ENCODE data around the gene ZNF540.
A peak's percentile ranks its signal among the peaks of the same experiment; 100 is the strongest.

The ZNF540 gene

DNA sequence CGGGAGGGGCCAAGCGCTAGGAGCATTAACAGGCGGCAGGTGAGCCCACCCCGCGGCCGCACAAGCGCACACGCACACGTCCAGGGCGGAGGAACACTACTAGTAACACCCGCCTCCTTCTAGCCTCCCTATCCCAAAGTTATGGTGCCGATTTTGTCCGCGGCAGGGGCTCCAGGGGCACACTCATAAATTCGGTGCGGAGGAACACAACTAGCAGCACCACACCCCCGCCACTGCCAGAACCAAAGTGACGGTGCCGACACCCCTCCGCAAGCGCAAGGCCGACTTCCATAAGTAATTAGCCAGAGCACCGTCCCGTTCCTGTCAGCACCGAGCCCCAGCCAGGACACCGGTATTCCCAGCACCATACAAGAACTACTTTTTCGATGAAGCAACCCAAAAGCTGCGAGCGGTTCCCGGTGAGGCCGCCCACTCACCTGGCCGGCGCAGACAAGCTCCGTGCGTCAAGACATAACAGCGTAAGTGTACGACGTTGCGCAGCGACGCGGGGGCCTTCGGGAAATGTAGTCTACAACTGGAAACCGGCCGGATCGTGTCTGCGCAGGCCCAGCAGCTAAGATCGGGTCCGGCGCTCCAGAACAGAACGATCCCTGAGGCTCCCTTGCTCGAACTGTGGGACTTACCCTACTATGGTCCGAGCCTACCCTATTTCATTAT is at the start of gene ZNF540, which contains the start of gene ZNF571:
Gene ZNF540, plus strand, starts transcription at position 573 of the 678 bp plus-strand sequence. CDS start 3,572 bp downstream, outside the sequence.
Gene ZNF571, minus strand, starts transcription at position 489 of the 678 bp plus-strand sequence. CDS start 8,116 bp downstream, outside the sequence.
- peak within 1 kb of the TSS; percentile 76 for H3K4me3 ChIP-seq
- peak; percentile 83 to 93 for DNase-seq (ENCODE audit: low spot score in 2 of 2)
- in situ Hi-C loops (cut with MboI; ENCODE audit: low sequenced_read_pairs) = no loop called here
- H3K9me3 ChIP-seq = 0 out of 2 replicates have a peak, but pooled peaks cover under 1% of the 10 kb centered on the region
- no peaks in the 10 kb centered on the region for H3K27me3 ChIP-seq (ENCODE audit: low read depth)
- H3K36me3 ChIP-seq (replicated peaks) = no peaks in the 10 kb centered on the region
- no peaks in the 10 kb centered on the region; the same call in 1 of the 2 replicates for H3K4me1 ChIP-seq

DNA sequence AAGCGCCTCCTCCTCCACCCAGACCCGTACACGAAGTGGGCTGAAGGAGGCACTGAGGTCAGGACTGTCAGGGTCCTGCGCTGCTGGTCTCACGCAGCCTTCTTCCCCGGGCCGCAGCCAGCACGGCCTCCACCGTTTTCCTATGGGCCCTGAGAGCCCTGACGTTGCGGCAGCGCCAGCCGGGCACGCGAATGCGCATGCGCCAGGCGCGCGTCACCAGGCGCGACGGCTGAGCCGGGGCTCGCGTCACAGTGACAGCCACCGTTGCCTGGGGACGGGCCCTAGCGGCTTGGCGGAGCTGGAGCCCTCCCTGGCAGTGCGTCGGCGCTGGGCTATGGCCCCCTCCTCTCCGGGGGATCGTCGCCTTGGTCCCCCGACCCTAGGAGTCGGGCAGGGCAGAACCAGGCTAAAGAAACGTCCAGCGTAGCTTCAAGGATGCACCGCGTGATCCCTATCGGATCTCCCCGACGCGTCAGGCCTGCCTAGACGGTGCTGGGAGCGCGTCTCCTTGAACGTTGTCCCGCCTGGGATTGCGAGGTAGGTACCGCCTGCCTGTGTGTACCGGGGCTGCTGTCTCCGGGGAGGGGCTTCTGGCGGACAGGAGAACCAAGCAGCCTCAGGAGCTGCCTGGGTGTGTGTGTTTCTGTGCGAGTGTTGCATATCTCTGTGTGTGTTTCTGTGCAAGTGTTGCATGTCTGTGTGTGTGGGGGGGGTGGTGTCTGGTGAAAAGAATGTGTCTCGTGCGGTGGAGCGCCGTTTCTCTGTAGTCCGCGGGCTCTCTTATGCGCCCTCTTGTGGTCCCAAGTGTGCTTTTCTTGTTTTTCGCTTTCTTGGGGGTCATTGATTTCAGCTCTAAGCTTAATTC is 43.3 kb upstream of the ZNF540 start:
- Histone ChIP-seq H3K27me3 (ENCODE audit: low read depth) (no peaks in the 10 kb centered on the region), H3K4me1 (no peaks in the 10 kb centered on the region), H3K36me3 (replicated peaks) (no peaks in the 10 kb centered on the region), H3K4me3 (no peak overlapping the region), H3K9me3 (no peaks in the 10 kb centered on the region; the same call in 1 of the 2 replicates)
- no peak for DNase-seq (ENCODE audit: low spot score in 2 of 2)
- in situ Hi-C loops (cut with MboI; ENCODE audit: low sequenced_read_pairs) = no loop called here

DNA sequence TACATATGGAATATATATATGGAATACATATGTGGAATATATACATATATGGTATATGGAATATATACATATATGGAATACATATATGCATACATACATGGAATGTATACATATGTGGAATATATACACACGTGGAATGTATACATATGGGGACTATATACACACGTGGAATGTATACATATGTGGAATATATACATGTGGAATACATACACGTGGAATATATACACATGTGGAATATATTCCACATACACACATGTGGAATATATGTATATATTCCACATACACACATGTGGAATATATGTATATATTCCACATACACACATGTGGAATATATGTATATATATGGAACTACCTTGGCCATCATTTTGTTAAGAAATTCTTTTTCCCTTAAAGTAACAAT is 31.2 kb upstream of the ZNF540 start:
- H3K36me3 ChIP-seq (replicated peaks) = no peaks in the 10 kb centered on the region
- in situ Hi-C loops (cut with MboI; ENCODE audit: low sequenced_read_pairs) = no loop called here
- H3K4me1 ChIP-seq = no peaks in the 10 kb centered on the region
- no peaks in the 10 kb centered on the region for H3K27me3 ChIP-seq (ENCODE audit: low read depth)
- peaks cover 22% of the 10 kb centered on the region for H3K9me3 ChIP-seq
- no peak for DNase-seq (ENCODE audit: low spot score in 2 of 2)
- no peak overlapping the region for H3K4me3 ChIP-seq

DNA sequence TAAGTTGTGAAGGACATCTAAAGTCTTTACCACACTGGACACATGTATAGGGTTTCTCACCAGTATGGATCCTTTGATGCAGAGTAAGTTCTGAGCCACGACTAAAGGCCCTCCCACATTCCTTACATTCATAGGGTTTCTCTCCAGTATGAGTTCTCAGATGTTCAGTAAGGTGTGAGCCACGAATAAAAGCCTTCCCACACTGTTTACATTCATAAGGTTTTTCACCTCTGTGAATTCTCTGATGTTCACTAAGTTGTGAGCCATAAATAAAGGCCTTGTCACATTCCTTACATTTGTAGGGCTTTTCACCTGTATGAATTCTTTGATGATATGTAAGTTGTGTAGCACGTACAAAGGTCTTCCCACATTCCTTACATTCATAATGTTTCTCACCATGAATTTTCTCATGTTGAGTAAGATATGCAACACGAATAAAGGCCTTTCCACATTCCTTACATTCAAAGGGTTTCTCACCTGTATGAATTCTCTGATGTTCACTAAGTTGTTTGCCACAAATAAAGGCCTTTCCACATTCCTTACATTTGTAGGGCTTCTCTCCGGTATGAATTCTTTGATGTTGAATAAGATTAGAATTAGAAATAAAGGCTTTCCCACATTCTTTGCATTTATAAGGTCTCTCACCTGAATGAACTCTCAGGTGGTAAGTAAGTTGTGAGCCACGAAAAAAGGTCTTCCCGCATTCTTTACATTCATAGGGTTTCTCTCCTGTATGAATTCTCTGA is 29.9 kb upstream of the ZNF540 start:
- Histone ChIP-seq H3K4me1 (no peaks in the 10 kb centered on the region), H3K27me3 (ENCODE audit: low read depth) (no peaks in the 10 kb centered on the region), H3K36me3 (replicated peaks) (no peaks in the 10 kb centered on the region), H3K9me3 (peaks cover 18% of the 10 kb centered on the region), H3K4me3 (no peak overlapping the region)
- no peak for DNase-seq (ENCODE audit: low spot score in 2 of 2)
- in situ Hi-C loops (cut with MboI; ENCODE audit: low sequenced_read_pairs) = no loop called here

DNA sequence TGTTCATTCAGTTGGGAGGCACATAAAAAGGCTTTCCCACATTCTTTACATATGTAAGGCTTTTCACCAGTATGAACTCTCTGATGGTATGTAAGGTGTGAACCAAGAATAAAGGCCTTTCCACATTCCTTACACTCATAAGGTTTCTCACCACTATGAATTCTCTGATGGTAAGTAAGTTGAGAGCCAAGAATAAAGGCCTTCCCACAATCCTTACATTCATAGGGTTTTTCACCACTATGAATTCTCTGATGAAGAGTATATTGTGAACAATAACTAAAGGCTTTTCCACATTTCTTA is 29.4 kb upstream of the ZNF540 start:
- Histone ChIP-seq H3K4me1 (no peaks in the 10 kb centered on the region), H3K36me3 (replicated peaks) (no peaks in the 10 kb centered on the region), H3K4me3 (no peak overlapping the region), H3K9me3 (peaks cover 20% of the 10 kb centered on the region), H3K27me3 (ENCODE audit: low read depth) (no peaks in the 10 kb centered on the region)
- in situ Hi-C loops (cut with MboI; ENCODE audit: low sequenced_read_pairs) = no loop called here
- no peak for DNase-seq (ENCODE audit: low spot score in 2 of 2)

DNA sequence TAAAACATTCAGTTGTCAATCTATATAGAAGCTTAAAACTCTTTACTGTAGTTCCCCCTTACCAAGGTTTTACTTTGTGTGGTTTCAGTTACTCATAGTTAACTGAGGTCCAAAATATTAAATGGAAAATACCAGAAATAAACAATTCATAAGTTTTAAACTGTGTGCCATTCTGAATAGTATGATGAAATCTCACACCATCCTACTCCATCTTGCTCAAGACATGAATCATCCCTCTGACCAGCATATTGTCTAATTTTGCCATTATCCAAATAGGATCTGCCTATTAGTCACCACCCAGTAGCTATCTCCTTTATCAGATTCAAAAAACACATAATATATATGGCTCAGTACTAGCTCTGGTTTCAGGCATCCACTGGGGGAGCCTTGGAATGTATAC is 22.5 kb upstream of the ZNF540 start:
- H3K9me3 ChIP-seq = peaks cover 6% of the 10 kb centered on the region
- no peak overlapping the region for H3K4me3 ChIP-seq
- H3K36me3 ChIP-seq (replicated peaks) = no peaks in the 10 kb centered on the region
- H3K27me3 ChIP-seq (ENCODE audit: low read depth) = no peaks in the 10 kb centered on the region
- DNase-seq (ENCODE audit: low spot score in 2 of 2) = no peak
- no peaks in the 10 kb centered on the region for H3K4me1 ChIP-seq
- in situ Hi-C loops (cut with MboI; ENCODE audit: low sequenced_read_pairs) = no loop called here

DNA sequence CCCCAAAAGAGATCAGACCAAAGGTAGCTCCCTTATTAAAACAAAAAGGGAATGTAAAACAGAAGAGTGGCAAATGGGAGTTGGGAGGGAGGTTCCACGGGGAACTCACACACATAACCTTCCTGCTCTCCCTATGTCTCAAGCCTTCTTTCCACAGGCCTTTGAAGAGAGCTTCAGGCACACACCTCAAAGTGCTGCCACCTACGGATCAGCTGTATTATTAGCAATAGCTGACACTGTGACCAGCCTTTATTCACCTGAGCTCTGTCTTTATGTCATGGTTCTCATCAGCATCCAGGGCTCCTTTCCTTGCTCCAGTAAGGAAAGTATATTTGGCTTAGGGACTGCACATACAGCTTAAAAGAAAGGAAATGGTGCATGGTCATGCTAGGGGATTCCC is 11.3 kb upstream of the ZNF540 start:
- no peaks in the 10 kb centered on the region for H3K4me1 ChIP-seq
- in situ Hi-C loops (cut with MboI; ENCODE audit: low sequenced_read_pairs) = no loop called here
- H3K4me3 ChIP-seq = no peak overlapping the region
- no peaks in the 10 kb centered on the region for H3K36me3 ChIP-seq (replicated peaks)
- DNase-seq (ENCODE audit: low spot score in 2 of 2) = no peak
- H3K27me3 ChIP-seq (ENCODE audit: low read depth) = no peaks in the 10 kb centered on the region
- peaks cover 8% of the 10 kb centered on the region; the same call in 1 of the 2 replicates for H3K9me3 ChIP-seq

DNA sequence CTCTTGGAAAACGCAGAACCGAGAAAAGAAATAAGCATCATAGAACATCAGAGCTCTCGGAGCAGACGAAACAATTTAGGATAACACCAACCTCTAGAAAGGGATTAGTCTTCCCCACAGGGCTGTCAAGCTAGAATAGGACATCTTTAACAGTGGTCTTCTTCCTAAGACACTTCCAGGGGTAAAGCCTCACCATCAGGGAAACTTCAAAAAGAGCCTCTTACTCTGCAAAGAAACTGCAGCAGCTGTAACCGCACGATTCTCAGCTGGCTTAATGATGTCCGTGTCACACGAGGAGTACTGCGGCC is 726 bp upstream of the ZNF540 start:
- H3K27me3 ChIP-seq (ENCODE audit: low read depth) = no peaks in the 10 kb centered on the region
- 0 out of 2 replicates have a peak, but pooled peaks cover 3% of the 10 kb centered on the region for H3K9me3 ChIP-seq
- peak overlapping the region; percentile 76 for H3K4me3 ChIP-seq
- in situ Hi-C loops (cut with MboI; ENCODE audit: low sequenced_read_pairs) = no loop called here
- no peaks in the 10 kb centered on the region; the same call in 1 of the 2 replicates for H3K4me1 ChIP-seq
- no peaks in the 10 kb centered on the region for H3K36me3 ChIP-seq (replicated peaks)
- no peak for DNase-seq (ENCODE audit: low spot score in 2 of 2)

DNA sequence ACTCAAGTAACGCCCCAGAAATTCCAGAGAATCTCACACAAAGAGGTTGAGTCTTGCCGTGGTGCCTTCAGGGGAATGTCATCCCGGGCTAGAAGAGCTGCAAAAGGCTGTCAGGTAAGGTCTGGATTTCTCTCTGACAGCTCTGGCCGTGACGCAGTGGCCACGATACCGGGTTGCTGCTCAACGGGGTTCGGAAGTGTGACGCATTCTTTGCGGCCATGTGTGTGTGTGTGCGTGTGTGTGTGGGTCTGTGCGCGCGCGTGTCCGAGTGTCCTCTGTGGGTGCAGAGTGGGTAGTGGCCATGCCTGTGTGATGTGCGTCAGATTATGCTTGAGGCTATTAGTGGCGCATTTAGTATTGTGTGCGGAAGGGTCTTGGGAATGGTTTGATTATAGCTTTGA is 306 bp downstream of the ZNF540 start:
- H3K4me3 ChIP-seq = peak overlapping the region; percentile 76
- in situ Hi-C loops (cut with MboI; ENCODE audit: low sequenced_read_pairs) = no loop called here
- no peaks in the 10 kb centered on the region for H3K36me3 ChIP-seq (replicated peaks)
- no peaks in the 10 kb centered on the region; the same call in 1 of the 2 replicates for H3K4me1 ChIP-seq
- no peak for DNase-seq (ENCODE audit: low spot score in 2 of 2)
- peaks cover 4% of the 10 kb centered on the region; the same call in 1 of the 2 replicates for H3K9me3 ChIP-seq
- no peaks in the 10 kb centered on the region for H3K27me3 ChIP-seq (ENCODE audit: low read depth)

DNA sequence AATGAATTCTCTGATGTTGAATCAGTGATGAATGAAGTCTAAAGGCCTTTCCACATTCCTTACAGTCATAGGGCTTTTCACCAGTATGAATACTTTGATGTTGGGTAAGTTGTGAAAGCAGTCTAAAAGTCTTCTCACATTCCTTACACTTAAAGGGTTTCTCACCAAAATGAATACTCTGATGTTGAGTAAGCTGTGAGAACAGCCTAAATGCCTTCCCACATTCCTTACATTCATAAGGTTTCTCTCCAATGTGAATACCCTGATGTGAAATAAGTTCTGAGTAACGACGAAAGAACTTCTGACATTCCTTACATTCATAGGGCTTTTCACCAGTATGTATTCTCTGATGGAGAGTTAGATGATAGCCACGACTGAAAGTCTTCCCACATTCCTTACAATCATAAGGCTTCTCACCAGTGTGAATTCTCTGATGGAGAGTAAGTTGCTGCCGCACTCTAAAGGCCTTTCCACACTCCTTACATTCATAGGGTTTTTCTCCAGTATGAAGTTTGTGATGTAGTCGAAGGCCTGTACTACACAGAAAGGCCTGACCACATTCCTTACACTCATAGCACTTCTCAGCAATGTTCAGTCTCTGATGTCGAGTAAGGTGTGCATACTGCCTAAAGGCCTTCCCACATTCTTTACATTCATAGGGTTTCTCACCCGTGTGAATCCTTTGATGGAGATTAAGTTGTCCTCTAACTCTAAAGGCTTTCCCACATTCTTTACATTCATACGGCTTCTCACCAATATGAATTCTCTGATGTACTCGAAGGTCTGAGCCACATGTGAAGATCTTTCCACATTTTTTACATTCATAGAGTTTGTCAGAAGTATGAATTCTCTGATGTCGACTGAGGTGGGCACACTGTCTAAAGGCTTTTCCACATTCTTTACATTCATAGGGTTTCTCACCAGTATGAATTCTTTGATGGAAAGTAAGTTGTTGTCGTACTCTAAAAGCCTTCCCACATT is 40.7 kb downstream of the ZNF540 start:
- Histone ChIP-seq H3K4me3 (no peak overlapping the region), H3K27me3 (ENCODE audit: low read depth) (no peaks in the 10 kb centered on the region), H3K4me1 (no peaks in the 10 kb centered on the region), H3K36me3 (replicated peaks) (peaks cover 12% of the 10 kb centered on the region), H3K9me3 (peaks cover 20% of the 10 kb centered on the region)
- in situ Hi-C loops (cut with MboI; ENCODE audit: low sequenced_read_pairs) = no loop called here
- DNase-seq (ENCODE audit: low spot score in 2 of 2) = no peak

DNA sequence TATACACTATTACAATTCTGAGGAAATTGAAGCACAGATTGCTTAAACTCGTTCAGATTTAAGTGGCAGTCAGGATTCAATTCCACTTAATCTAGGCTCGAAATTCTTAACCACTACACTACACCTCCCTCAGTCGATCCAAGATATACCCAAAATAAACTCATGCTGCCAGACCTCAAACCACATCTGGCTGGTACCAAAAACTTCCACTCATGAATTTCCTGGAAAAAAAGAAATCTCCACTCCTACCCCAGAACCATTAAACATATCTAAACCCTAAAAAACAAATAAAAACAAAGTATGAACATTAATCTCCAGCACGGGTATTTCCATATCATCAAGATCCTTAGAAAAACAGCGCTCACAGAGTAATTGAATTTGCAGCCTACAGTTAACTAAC is 59.4 kb downstream of the ZNF540 start:
- H3K27me3 ChIP-seq (ENCODE audit: low read depth) = no peaks in the 10 kb centered on the region
- no peaks in the 10 kb centered on the region; the same call in 1 of the 2 replicates for H3K9me3 ChIP-seq
- H3K4me3 ChIP-seq = peak overlapping the region; percentile 66
- in situ Hi-C loops (cut with MboI; ENCODE audit: low sequenced_read_pairs) = no loop called here
- DNase-seq (ENCODE audit: low spot score in 2 of 2) = no peak
- H3K36me3 ChIP-seq (replicated peaks) = no peaks in the 10 kb centered on the region
- peaks cover 3% of the 10 kb centered on the region; the same call in 1 of the 2 replicates for H3K4me1 ChIP-seq

DNA sequence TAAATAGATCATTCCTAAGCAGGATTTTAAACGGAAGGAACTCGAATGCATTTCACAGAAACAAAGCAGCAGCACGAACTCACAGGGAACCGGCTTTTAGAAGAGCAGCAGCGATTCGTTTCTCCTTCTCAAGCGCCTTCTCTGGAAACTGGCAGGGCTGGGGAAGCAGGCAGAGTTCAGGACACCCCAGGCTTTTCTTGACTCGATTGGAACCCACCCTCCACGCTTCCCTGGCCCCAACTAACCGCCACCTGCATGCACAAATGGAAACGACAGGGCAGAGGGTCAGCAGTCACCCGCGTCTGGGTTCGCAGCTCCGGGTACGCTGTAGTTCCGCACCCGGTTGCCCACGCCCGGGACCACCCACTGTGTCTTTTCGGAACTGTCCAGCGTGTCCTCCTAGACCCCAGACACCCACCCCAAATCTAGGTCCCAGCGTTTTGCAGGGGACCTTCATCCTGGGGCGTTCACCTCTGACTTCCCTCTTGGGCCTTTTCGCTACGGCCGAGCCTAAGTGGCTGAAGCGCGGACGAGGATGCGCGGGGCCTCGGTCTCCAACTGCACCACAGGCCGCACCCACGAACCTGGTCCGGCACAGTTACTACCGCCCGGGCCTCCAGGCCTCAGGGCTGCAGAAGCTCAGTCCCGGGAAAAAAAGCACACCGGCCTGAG is 60.1 kb downstream of the ZNF540 start:
- Histone ChIP-seq H3K4me3 (peak overlapping the region; percentile 66), H3K9me3 (no peaks in the 10 kb centered on the region; the same call in none of the 2 replicates), H3K27me3 (ENCODE audit: low read depth) (no peaks in the 10 kb centered on the region), H3K36me3 (replicated peaks) (no peaks in the 10 kb centered on the region), H3K4me1 (peaks cover 3% of the 10 kb centered on the region; the same call in 1 of the 2 replicates)
- in situ Hi-C loops (cut with MboI; ENCODE audit: low sequenced_read_pairs) = no loop called here
- DNase-seq (ENCODE audit: low spot score in 2 of 2) = peak; percentile 30 to 63

All from HAP-1 (cell line).